NCI-H187 (cell line): Measurements from ENCODE around the gene ABCC8.

Experiments
- DNase-seq, 2 experiments: peaks; one replicate each; lab custom pipeline; 2025; lab: John Stamatoyannopoulos, UW

Gene ABCC8

DNA sequence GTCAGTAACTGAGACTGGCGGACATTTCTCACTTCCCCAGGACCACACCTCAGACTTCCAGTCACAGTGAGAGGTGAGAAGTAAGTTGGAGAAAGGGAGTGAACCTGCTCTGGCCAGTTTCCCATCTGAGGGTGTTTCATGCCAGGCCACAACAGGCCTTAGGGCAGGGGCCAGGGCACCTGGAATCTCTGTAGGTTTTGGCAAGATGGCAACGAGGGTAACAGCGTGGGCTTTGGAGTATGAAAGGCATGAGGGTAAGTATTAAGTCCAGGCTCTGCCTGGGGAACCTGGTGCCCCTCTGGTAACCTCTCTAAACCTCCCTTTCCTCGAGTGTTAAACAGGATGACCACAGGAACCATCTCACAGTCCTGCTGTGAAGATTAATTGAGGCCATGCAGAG, 28.5 kb upstream of the ABCC8 start:
- DNase-seq: no peak

GRCh38 chr11:17504330-17505107, 27.9 kb upstream of the ABCC8 start:
- peak; percentile 75 to 87 for DNase-seq

GRCh38 chr11:17502630-17503029, 26.0 kb upstream of the ABCC8 start:
- no peak for DNase-seq

DNA sequence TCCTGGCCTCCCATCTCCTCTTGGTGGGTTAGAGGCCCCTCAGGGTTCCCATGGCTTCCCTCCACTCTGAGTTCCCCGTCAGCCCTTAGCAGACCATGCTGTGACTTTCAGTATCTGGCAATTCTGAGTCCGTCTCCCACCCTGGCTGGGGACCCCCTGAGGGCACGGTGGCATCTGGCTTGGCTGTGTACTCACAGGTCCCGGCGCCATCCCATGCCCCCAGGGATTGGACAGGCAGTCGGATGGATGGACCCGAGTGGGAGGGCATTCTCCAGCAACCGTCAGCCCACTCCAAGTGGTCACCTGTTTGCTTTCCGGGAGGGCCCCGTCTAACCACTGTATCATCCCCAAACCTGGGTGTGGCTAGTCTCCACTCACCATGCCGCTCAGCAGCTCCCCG, 24.0 kb upstream of the ABCC8 start:
- DNase-seq: no peak

GRCh38 chr11:17498475-17498874, 21.8 kb upstream of the ABCC8 start:
- DNase-seq: no peak

DNA sequence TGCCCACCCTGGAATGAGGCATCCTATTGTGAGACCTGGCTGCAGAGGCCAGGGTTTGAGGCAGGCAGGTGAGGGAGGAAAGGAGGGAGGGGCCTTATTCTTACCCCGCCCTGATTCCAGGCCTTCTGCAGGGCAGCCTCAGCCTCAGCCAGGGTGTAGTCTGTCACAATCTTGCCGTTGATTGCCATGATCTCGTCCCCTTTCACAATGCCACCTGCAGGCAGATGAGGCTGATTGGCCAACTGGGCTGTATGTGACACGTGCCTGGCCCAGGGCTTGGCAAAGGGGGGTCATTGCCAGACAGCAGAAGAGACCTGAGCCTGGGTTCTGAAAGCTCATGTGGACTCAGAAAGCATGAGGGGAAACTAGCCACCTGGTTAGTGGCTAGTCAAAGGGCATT, 21.4 kb upstream of the ABCC8 start:
- DNase-seq: peak; percentile 71 to 83

DNA sequence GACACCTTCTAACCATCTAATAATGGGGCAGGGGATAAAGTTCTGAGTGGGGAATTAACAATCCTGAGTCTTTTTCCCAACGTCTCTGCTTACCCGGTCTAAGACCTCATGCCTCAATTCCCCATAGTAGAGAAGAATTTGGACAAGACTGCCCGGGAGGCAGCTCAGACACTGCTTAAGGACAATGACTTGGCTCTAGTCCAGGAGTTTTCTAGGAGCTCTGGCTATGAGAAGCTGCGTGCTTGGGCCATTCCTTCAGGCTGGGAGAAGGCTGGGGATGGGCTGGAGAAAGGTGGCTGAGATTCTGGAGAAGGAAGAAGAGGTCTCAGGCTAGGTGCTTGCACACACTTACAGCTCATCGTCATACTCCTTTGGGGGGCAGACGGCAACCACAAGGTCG, 19.8 kb upstream of the ABCC8 start:
- DNase-seq: no peak

- no peak for DNase-seq
Observed at GRCh38 chr11:17494019-17494418, 17.4 kb upstream of the ABCC8 start.

GRCh38 chr11:17490938-17491337, 14.3 kb upstream of the ABCC8 start:
- no peak for DNase-seq

DNA sequence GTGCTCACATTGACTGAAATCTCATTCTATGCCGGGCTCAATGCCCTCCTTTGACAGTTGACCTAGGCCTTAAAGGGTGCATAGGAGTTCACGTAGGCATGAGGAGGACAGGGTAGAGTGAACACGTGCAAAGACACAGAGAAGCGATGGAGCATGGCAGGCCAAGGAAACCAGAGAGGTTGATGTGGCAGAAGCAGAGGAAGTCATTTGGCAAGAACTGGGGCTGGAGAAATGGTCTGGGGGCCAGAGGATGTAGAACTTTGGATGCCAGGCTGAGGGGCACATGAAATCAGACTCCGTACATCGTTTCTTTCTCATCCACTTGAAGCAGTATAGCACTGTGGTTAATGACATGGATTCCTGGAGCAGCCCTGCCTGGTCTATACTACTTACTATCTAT, 13.6 kb upstream of the ABCC8 start:
- no peak for DNase-seq

GRCh38 chr11:17489751-17490150, 13.1 kb upstream of the ABCC8 start:
- no peak for DNase-seq

- no peak for DNase-seq
Observed at GRCh38 chr11:17488563-17488962, 11.9 kb upstream of the ABCC8 start.

GRCh38 chr11:17486646-17487045, 10.0 kb upstream of the ABCC8 start:
- no peak for DNase-seq

DNA sequence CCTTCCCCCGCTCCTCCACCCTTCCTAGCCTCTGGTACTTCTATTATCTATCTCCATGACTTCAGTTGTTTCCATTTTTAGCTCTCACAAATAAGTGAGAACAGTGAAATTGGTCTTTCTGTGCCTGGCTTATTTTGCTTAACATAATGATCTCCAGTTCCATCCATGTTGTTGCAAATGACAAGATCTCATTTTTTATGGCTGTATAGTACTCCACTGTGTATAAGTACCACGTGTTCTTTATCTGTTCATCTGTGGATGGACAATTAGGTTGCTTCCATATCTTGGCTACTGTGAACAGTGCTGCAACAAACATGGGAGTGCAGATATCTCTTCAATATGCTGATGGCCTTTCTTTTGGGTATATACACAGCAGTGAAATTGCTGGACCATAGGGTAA, 6.9 kb upstream of the ABCC8 start:
- no peak for DNase-seq

- no peak for DNase-seq
Observed at GRCh38 chr11:17481905-17482304, 5.3 kb upstream of the ABCC8 start.

- peak; percentile 33 to 83 for DNase-seq
Observed at GRCh38 chr11:17479284-17480214, 2.9 kb upstream of the ABCC8 start.

- DNase-seq: no peak
Observed at GRCh38 chr11:17478070-17478469, 1.4 kb upstream of the ABCC8 start.

DNA sequence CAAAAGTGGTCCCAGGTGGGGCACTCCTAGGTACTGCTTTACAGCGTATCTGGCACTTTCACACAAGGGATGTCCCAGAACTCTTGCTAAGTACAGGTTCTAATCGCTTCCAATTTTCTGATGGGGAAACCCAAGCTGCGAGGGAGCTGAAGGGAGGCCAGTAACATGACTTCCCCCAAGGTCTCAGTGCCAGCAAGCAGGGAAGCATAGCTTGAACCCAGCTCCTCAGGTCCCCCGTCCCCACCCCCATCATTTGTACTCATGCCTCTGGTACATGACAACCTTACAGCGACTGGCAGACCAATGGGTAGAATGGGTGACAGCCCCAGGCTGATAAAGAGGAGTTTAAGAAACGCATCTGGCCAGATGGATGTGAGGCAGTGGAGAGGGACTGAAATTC, 716 bp upstream of the ABCC8 start:
- no peak for DNase-seq

DNA sequence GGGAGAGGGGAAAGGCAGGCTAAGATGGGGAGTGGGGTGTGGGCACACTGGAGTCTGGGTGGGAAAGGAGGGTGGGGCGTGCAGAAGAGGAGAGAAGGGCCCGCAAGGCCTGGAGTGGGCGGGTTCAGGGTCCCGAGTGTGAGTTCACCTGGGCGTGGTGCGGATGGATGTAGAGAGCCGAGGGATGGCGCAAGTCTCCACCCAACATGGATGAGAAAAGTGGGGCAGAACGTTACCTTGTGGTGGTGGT, 364 bp upstream of the ABCC8 start:
- no peak for DNase-seq

- DNase-seq: no peak
Observed at GRCh38 chr11:17475666-17476316, 854 bp downstream of the ABCC8 start.

- DNase-seq: no peak
Observed at GRCh38 chr11:17473071-17473744, 3.4 kb downstream of the ABCC8 start.

- DNase-seq: no peak
Observed at GRCh38 chr11:17472467-17472866, 4.2 kb downstream of the ABCC8 start.
